K562 (cell line): Measurements from ENCODE around the gene PRAC1. TPM values are rescaled to one million over a fixed set of nuclear protein-coding genes. Genes with fewer than 3 reads are reported as not detected.

ENCODE experiments used
- ATAC-seq: fragments of 200-7000 bp; cut with Tn5 transposase; 3 replicates; pipeline ENCODE4 v1.9.1; 2020; ENCODE audit warnings: moderate library complexity
- BruUV-seq: library from RNA; stranded (reverse); fragments of 400-500 nt; replicated peaks from 2 replicates; lab custom pipeline; 2021; lab: Mats Ljungman, UMichigan
- CTCF ChIA-PET: fragments of 300-600 bp; formaldehyde crosslinking; extraction: SDS; loops from one replicate; lab custom pipeline; 2021; ENCODE audit warnings: low intra/inter-chr PET ratio; lab: Yijun Ruan, JAX
- POLR2A ChIA-PET: fragments of 300-600, 350-650 bp; sonication (Branson Sonifier 250); formaldehyde crosslinking; extraction: SDS; loops from one replicate; lab custom pipeline; 2021; ENCODE audit warnings: antibody characterized with exemption, inconsistent platforms; lab: Yijun Ruan, JAX
- DNase-seq, 4 experiments: peaks; one replicate each; pipeline versions ENCODE4 v3.0.0 to v3.0.0-alpha.2; 2011 to 2018; ENCODE audit warnings: low spot score in 3 of 4, mixed read lengths in 3 of 4; ENCODE audit errors: extremely low read depth in 1 of 4
- FAIRE-seq: peaks from 2 replicates; lab custom pipeline; 2011; peaks lifted over from hg19 to GRCh38; lab: Jason Lieb, UNC
- H2AFZ ChIP-seq: 2 replicates; pipeline ENCODE4 v1.6.0; 2011; ENCODE audit warnings: low read depth, low read length, control low read depth, inconsistent platforms
- H3K27ac ChIP-seq: fragments of 200-600 bp; 3 replicates; pipeline ENCODE4 v1.8.0; 2011; ENCODE audit warnings: low read depth, mild to moderate bottlenecking, control low read depth, inconsistent platforms, low read length, moderate library complexity, mixed read lengths; ENCODE audit errors: extremely low read depth
- H3K27me3 ChIP-seq, 2 experiments: fragments of 300-600 bp in 1 of 2; 2 replicates in 1 of 2; 3 replicates in 1 of 2; pipeline versions ENCODE4 v1.6.0 to v1.8.0; 2011; ENCODE audit warnings: inconsistent platforms in 2 of 2, low read length in 2 of 2, mild to moderate bottlenecking in 1 of 2, mixed read lengths in 1 of 2, moderate library complexity in 1 of 2; ENCODE audit not compliant: control insufficient read depth in 2 of 2, insufficient read depth in 2 of 2
- H3K36me3 ChIP-seq: fragments of 300-600 bp; 3 replicates; pipeline ENCODE4 v1.8.0; 2011; ENCODE audit warnings: mild to moderate bottlenecking, low read length, inconsistent platforms; ENCODE audit not compliant: control insufficient read depth, insufficient read depth
- H3K4me1 ChIP-seq, 2 experiments: fragments of 200-600 bp in 1 of 2; replicated peaks in 1 of 2; 2 replicates in 1 of 2; 3 replicates in 1 of 2; pipeline versions ENCODE4 v1.5.1 to v1.8.0; 2011; ENCODE audit warnings: inconsistent platforms in 2 of 2, low read length in 2 of 2, mild to moderate bottlenecking in 1 of 2, mixed read lengths in 1 of 2, moderate library complexity in 1 of 2; ENCODE audit not compliant: control insufficient read depth in 2 of 2, insufficient read depth in 2 of 2
- H3K4me2 ChIP-seq: 2 replicates; pipeline ENCODE4 v1.6.1; 2011; ENCODE audit warnings: low read length, control low read depth, inconsistent platforms, mixed read lengths; ENCODE audit not compliant: insufficient read depth
- H3K4me3 ChIP-seq: fragments of 200-600 bp; sonication (generic), shearing (Covaris generic); 2 replicates; pipeline ENCODE4 v1.5.1; 2016; ENCODE audit warnings: control low read depth, inconsistent platforms
- H3K79me2 ChIP-seq: fragments of 200-600 bp; 3 replicates; pipeline ENCODE4 v1.8.0; 2011; ENCODE audit warnings: low read length, inconsistent platforms; ENCODE audit not compliant: control insufficient read depth, insufficient read depth
- H3K9ac ChIP-seq, 2 experiments: 2 replicates each; pipeline versions ENCODE4 v1.6.0 to v1.6.1; 2011; ENCODE audit warnings: low read depth in 2 of 2, low read length in 2 of 2, control low read depth in 1 of 2, inconsistent platforms in 1 of 2, mild to moderate bottlenecking in 1 of 2, mixed read lengths in 1 of 2; ENCODE audit not compliant: insufficient read depth in 1 of 2
- H3K9me1 ChIP-seq: one replicate; pipeline ENCODE4 v1.6.0; 2011; ENCODE audit warnings: inconsistent platforms, mild to moderate bottlenecking, low read length, moderate library complexity; ENCODE audit not compliant: control insufficient read depth, insufficient read depth
- H3K9me3 ChIP-seq: replicated peaks from 2 replicates; pipeline ENCODE4 v1.5.1; 2011; ENCODE audit warnings: low read depth, low read length, inconsistent platforms; ENCODE audit not compliant: control insufficient read depth, insufficient read depth
- H4K20me1 ChIP-seq: replicated peaks from 2 replicates; pipeline ENCODE4 v1.6.1; 2011; ENCODE audit warnings: low read length, inconsistent platforms, mixed read lengths; ENCODE audit not compliant: control insufficient read depth, insufficient read depth
- E2F4 ChIP-seq: sonication (generic); formaldehyde crosslinking; IDR thresholded peaks from 2 replicates; pipeline ENCODE4 v1.8.0; 2022; ENCODE audit warnings: mild to moderate bottlenecking, low read depth, missing genetic modification reagents
- ID3 ChIP-seq, 2 experiments: fragments of 250-450 bp in 1 of 2; fragments of 450-650 bp in 1 of 2; sonication (Bioruptor Pico) in 1 of 2; IDR thresholded peaks; 2 replicates each; pipeline versions ENCODE4 v1.6.1 to v1.8.0; 2016 to 2021; ENCODE audit warnings: mild to moderate bottlenecking in 2 of 2, moderate library complexity in 2 of 2, missing compliant biosample characterization in 1 of 2, missing genetic modification characterization in 1 of 2
- MITF ChIP-seq: IDR thresholded peaks from 2 replicates; pipeline ENCODE4 v1.6.1; 2014; ENCODE audit warnings: antibody characterized with exemption
- NFXL1 ChIP-seq: fragments of 450-650 bp; formaldehyde crosslinking; IDR thresholded peaks from 2 replicates; pipeline ENCODE4 v1.4.0; 2021; ENCODE audit warnings: mild to moderate bottlenecking
- SIRT6 ChIP-seq: IDR thresholded peaks from one replicate; pipeline ENCODE4 v1.6.1; 2012; ENCODE audit warnings: low read depth, mild to moderate bottlenecking, control low read depth, inconsistent platforms, low read length, moderate library complexity
- SRSF3 ChIP-seq: fragments of 200-400 bp; formaldehyde crosslinking; IDR thresholded peaks from 2 replicates; pipeline ENCODE4 v1.6.1; 2016; ENCODE audit warnings: mild to moderate bottlenecking, low read length, moderate library complexity; ENCODE audit not compliant: insufficient read depth
- STAG1 ChIP-seq: sonication (generic); formaldehyde crosslinking; IDR thresholded peaks from 2 replicates; pipeline ENCODE4 v1.5.0; 2020; ENCODE audit warnings: missing genetic modification reagents, borderline replicate concordance
- TBP ChIP-seq: optimal IDR thresholded peaks from 2 replicates; pipeline ENCODE3; 2011; ENCODE audit warnings: low read depth, low read length, improper control_type of control experiment
- ZNF174 ChIP-seq: fragments of 250-450 bp; sonication (Bioruptor Pico); IDR thresholded peaks from 2 replicates; pipeline ENCODE4 v1.4.0; 2020; ENCODE audit warnings: mild to moderate bottlenecking
- ZNF263 ChIP-seq: sonication (generic); formaldehyde crosslinking; IDR thresholded peaks from 2 replicates; pipeline ENCODE4 v1.8.0; 2022; ENCODE audit warnings: mild to moderate bottlenecking, missing genetic modification reagents, borderline replicate concordance
- WGBS: fragments of 100-300 bp; shearing (Covaris generic); methylation state at CpG from one replicate; pipeline ENCODE4 v1.1.6; 2016; ENCODE audit warnings: low coverage, mixed read lengths; ENCODE audit not compliant: insufficient coverage; ENCODE audit errors: missing lambda C conversion rate; 5-methylcytosine and 5-hydroxymethylcytosine counted together
- in situ Hi-C: fragments of 300-500 bp; cut with MboI; formaldehyde crosslinking; loops from 4 replicates; pipeline ENCODE4 v1.15.0; 2018; ENCODE audit warnings: inconsistent platforms, mixed read lengths
- intact Hi-C: fragments of 100-400 bp; cut with micrococcal nuclease; formaldehyde crosslinking; loops from 2 replicates; pipeline ENCODE4 v1.14.2; 2022
- polyA plus RNA-seq, 8 experiments: library from polyadenylated mRNA; depleted of rRNA in 4 of 8; stranded (reverse) in 5 of 8; unstranded in 3 of 8; fragments of >200 nt; fragmentation: Nextera tagmentation in 2 of 8; fragmentation: Illumina TruSeq in 1 of 8; extraction: Ambion mirVana in 2 of 8; extraction: Trizol in 1 of 8; gene quantifications; 2 replicates each; pipeline versions ENCODE4 v1.2.1 to v1.2.3, GENCODE V29; 2011 to 2014; ENCODE audit warnings: inconsistent platforms in 1 of 8, missing spikeins in 1 of 8
- total RNA-seq, 7 experiments: library from RNA; depleted of rRNA in 6 of 7; stranded (reverse); fragments of >200 nt in 6 of 7; fragmentation: Illumina TruSeq in 2 of 7; extraction: Trizol in 2 of 7; gene quantifications; 2 replicates each; pipeline versions ENCODE4 v1.2.1 to v1.2.3, GENCODE V29; 2011 to 2021; ENCODE audit warnings: low replicate concordance in 1 of 7

PRAC1 gene
- total and polyA plus RNA-seq, 9 of the 15 experiments (the other 6 are each of a cell fraction or from before 2014, with no cell fraction given): not detected

- H3K27me3 ChIP-seq: peaks cover 60 to 66% of the 10 kb centered on the region in 2 experiments
- H3K36me3 ChIP-seq: no peaks in the 10 kb centered on the region
- TF ChIP-seq SRSF3 (no peak), TBP (no peak), MITF (no peak), SIRT6 (no peak), E2F4 (no peak), ZNF263 (CRISPR knock-in tag) (no peak), STAG1 (CRISPR knock-in tag) (no peak), NFXL1 (no peak), ID3 (CRISPR knock-in tag; IDR thresholded peaks at IDR 0.05) (no peak), ID3 (tag; IDR thresholded peaks at IDR 0.05) (no peak), ZNF174 (CRISPR knock-in tag) (no peak)
- H3K9ac ChIP-seq: no peak overlapping the region
- H3K4me1 ChIP-seq: peaks cover 0 to 8% of the 10 kb centered on the region in 2 experiments; a peak in 1 of 5 replicates
- H3K9me3 ChIP-seq: no peaks in the 10 kb centered on the region
- H3K27ac ChIP-seq: no peak overlapping the region
- intact Hi-C loops (no loop called here), in situ Hi-C loops (no loop called here)
- no peak overlapping the region for H3K4me3 ChIP-seq
- WGBS: 6% methylated on average over 12 of the region's 12 CpGs
- DNase-seq (no peak), ATAC-seq (no peak), FAIRE-seq (no peak)
- H3K9me1 ChIP-seq: no peaks in the 10 kb centered on the region
- BruUV-seq: no TSS peak
- H4K20me1 ChIP-seq: 0 out of 2 replicates have a peak, but pooled peaks cover 11% of the 10 kb centered on the region
- ChIA-PET CTCF (no interaction called here), POLR2A (interaction anchor here (0.6 to 0.9 kb wide), 5 partner anchors 12 to 1645 kb away, joined by 3 to 5 read pairs (median 3); no protein-coding TSS in a partner anchor)
- no peak overlapping the region for H2AFZ ChIP-seq
- H3K4me2 ChIP-seq: no peak overlapping the region
- H3K79me2 ChIP-seq: no peaks in the 10 kb centered on the region
Observed at GRCh38 chr17:48745381-48746275, 23.3 kb upstream of the PRAC1 start.
